GM13976 (cell line): ENCODE measurements around the gene SHE.

ENCODE experiments used
- DNase-seq: peaks from one replicate; pipeline ENCODE4 v3.0.0; 2012; ENCODE audit warnings: low spot score
- in situ Hi-C: fragments of 300-500 bp; cut with MboI; formaldehyde crosslinking; loops from one replicate; pipeline ENCODE4 v1.12.0; 2022; ENCODE audit warnings: low sequenced_read_pairs, mixed read lengths, inconsistent platforms; ENCODE audit not compliant: unreplicated experiment
- TF ChIP-seq, protein P1 (sequence below): IDR thresholded peaks from 2 replicates; pipeline ENCODE4 v1.5.1; 2012; ENCODE audit warnings: borderline replicate concordance, mild to moderate bottlenecking; ENCODE audit not compliant: insufficient read depth; ENCODE audit errors: extremely low read depth, missing control alignments, control extremely low read depth

SHE gene

GRCh38 chr1:154429841-154430611 is 72.2 kb downstream of the SHE start:
- TF ChIP-seq, protein P1, sequence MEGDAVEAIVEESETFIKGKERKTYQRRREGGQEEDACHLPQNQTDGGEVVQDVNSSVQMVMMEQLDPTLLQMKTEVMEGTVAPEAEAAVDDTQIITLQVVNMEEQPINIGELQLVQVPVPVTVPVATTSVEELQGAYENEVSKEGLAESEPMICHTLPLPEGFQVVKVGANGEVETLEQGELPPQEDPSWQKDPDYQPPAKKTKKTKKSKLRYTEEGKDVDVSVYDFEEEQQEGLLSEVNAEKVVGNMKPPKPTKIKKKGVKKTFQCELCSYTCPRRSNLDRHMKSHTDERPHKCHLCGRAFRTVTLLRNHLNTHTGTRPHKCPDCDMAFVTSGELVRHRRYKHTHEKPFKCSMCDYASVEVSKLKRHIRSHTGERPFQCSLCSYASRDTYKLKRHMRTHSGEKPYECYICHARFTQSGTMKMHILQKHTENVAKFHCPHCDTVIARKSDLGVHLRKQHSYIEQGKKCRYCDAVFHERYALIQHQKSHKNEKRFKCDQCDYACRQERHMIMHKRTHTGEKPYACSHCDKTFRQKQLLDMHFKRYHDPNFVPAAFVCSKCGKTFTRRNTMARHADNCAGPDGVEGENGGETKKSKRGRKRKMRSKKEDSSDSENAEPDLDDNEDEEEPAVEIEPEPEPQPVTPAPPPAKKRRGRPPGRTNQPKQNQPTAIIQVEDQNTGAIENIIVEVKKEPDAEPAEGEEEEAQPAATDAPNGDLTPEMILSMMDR, result no peak
- in situ Hi-C loops, result no loop called here
- no peak for DNase-seq
